SJSA1 (cell line): ENCODE measurements around the gene NARS2. TPM values are rescaled to one million over a fixed set of nuclear protein-coding genes. Genes with fewer than 3 reads are reported as not detected.
"Not testable (repeated sequence)": the region's sequence is repeated elsewhere in the genome, so short reads cannot be mapped to it uniquely, and the experiment has no call there.

Experiments
- DNase-seq, 2 experiments: peaks; one replicate each; pipeline ENCODE4 v3.0.0-alpha.2; 2015 to 2020; ENCODE audit warnings: low spot score in 2 of 2, low read depth in 1 of 2
- H3K27ac ChIP-seq: fragments of 250-450 bp; sonication (Bioruptor Pico); 2 replicates; pipeline ENCODE4 v1.5.1; 2020; ENCODE audit warnings: mild to moderate bottlenecking, moderate library complexity
- H3K27me3 ChIP-seq: fragments of 250-450 bp; sonication (Bioruptor Pico); replicated peaks from 2 replicates; pipeline ENCODE4 v1.5.1; 2020; ENCODE audit warnings: mild to moderate bottlenecking, moderate library complexity
- H3K36me3 ChIP-seq: fragments of 250-450 bp; sonication (Bioruptor Pico); 2 replicates; pipeline ENCODE4 v1.5.1; 2020; ENCODE audit warnings: mild to moderate bottlenecking
- H3K4me1 ChIP-seq: fragments of 250-450 bp; sonication (Bioruptor Pico); replicated peaks from 2 replicates; pipeline ENCODE4 v1.6.1; 2021; ENCODE audit warnings: mild to moderate bottlenecking
- H3K4me3 ChIP-seq: fragments of 250-450 bp; sonication (Bioruptor Pico); 2 replicates; pipeline ENCODE4 v1.5.1; 2020; ENCODE audit warnings: mild to moderate bottlenecking
- H3K9me3 ChIP-seq: fragments of 250-450 bp; sonication (Bioruptor Pico); replicated peaks from 2 replicates; pipeline ENCODE4 v1.5.1; 2020; ENCODE audit warnings: mild to moderate bottlenecking
- total RNA-seq: library from RNA; depleted of rRNA; stranded (reverse); fragments of >200 nt; shearing (Covaris generic); gene quantifications from 2 replicates; pipeline ENCODE4 v1.2.3, GENCODE V29; 2014

NARS2 gene
- total RNA-seq, 1 experiment from 2014 or later, result 20.8 TPM

- Histone ChIP-seq H3K36me3 (no peaks in the 10 kb centered on the region), H3K27ac (no peak overlapping the region), H3K4me1 (no peaks in the 10 kb centered on the region), H3K4me3 (no peak overlapping the region), H3K27me3 (no peaks in the 10 kb centered on the region), H3K9me3 (no peaks in the 10 kb centered on the region)
- DNase-seq, result no peak
Observed at GRCh38 chr11:78514922-78515502, 59.7 kb downstream of the NARS2 start.

DNA sequence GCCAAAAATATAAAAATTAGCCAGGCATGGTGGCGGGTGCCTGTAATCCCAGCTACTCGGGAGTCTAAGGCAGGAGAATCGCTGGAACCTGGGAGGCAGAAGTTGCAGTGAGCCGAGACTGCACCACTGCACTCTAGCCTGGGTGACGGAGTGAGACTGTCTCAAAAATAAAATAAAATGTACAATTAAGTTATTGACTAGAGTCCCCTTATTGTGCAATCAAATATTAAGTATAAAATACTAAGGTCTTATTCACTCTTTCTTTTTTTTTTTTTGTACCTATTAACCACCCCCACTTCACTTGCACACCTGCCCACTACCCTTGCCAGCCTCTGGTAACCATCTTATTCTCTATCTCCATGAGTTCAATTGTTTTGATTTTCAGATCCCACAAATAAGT lies 61.6 kb downstream of the NARS2 start:
- not testable (repeated sequence) for H3K4me3 ChIP-seq, H3K36me3 ChIP-seq, DNase-seq, H3K4me1 ChIP-seq, H3K9me3 ChIP-seq, H3K27me3 ChIP-seq, H3K27ac ChIP-seq

DNA sequence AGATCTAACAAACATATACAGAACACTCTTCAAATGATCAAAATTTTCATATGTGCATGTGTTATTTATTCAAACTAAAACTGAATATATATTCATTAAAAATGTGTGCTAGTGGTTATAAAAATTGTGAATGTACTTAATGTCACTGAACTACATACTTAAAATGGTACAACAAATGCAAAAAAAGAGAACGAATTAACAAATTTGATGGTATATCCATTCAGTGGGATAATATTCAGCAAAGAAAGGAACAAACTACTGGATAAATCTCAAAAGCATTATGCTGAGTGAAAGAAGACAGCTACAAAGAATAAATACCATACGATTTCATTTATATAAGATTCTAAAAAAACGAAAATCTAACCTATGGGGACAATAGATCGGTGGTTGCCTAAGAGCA lies 64.1 kb downstream of the NARS2 start:
- Histone ChIP-seq H3K36me3 (no peaks in the 10 kb centered on the region), H3K9me3 (no peaks in the 10 kb centered on the region), H3K4me3 (no peak overlapping the region), H3K27ac (no peak overlapping the region), H3K27me3 (no peaks in the 10 kb centered on the region), H3K4me1 (no peaks in the 10 kb centered on the region)
- no peak for DNase-seq

DNA sequence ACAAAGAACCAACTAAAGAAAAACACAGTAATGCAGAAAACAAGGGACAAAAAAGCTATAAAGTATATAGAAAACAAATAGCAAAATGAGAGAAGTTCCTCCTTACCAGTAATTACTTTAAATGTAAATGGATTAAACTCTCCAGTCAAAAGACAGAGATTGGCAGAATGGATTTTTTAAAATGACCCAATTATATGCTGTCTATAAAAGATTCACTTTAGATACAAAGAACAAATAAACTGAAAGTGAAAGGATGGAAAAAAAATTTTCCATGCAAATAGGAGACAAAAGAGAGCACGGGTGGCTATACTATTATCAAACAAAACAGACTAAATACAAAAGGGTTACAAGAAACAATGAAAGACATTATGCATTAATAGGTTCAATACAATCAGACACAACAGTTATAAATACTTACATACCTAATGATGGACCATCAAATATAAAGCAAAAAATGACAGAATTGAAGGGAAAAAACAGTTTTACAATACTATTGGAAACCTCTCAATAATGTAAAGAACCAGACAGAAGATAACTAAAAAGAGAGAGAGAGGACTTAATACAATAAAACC lies 64.6 kb downstream of the NARS2 start:
- H3K4me1 ChIP-seq, result no peaks in the 10 kb centered on the region
- H3K9me3 ChIP-seq, result no peaks in the 10 kb centered on the region
- no peaks in the 10 kb centered on the region for H3K36me3 ChIP-seq
- DNase-seq, result no peak
- no peaks in the 10 kb centered on the region for H3K27me3 ChIP-seq
- H3K4me3 ChIP-seq, result no peak overlapping the region
- H3K27ac ChIP-seq, result no peak overlapping the region

DNA sequence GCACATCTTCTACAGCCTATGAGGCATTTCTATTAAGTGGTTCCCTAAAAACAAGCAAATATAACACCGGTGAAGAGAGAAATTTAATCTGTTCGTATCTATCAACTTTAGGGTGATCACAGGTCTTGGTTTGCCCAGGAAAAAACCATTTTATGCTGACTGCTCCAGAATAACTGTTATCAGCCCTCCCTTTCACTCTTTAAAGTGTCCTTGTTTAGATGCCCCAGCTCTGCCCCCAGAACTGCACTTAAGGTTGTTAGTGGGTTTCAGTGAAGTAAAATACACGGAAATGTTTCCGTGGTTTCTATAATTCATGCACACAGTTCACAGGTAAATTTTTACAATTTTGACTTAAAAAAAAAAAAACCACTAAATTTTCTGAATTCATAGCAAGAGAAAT lies 70.0 kb downstream of the NARS2 start:
- Histone ChIP-seq H3K27ac (no peak overlapping the region), H3K27me3 (no peaks in the 10 kb centered on the region), H3K9me3 (no peaks in the 10 kb centered on the region), H3K4me3 (no peak overlapping the region), H3K4me1 (no peaks in the 10 kb centered on the region), H3K36me3 (no peaks in the 10 kb centered on the region)
- no peak for DNase-seq

DNA sequence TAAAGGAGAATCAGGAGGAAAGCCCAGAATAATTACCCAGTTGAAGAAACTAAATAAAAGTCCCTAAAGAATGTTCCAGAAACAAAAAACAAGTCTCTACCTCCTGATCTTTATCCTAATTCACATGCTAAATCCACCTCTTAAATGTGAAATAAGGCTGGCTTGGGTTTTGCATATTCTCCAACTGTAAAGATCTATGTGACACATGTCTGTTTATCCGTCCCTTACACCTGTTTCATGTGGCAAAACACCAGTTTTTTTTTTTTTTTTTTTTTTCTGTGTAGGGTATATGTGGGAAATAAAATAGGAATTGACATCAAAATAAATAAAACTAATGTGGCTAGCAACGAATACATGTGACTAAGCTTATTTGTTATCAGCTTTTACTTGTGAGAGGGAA lies 70.5 kb downstream of the NARS2 start:
- Histone ChIP-seq H3K4me1 (no peaks in the 10 kb centered on the region), H3K4me3 (no peak overlapping the region), H3K9me3 (no peaks in the 10 kb centered on the region), H3K36me3 (no peaks in the 10 kb centered on the region), H3K27ac (no peak overlapping the region), H3K27me3 (no peaks in the 10 kb centered on the region)
- DNase-seq, result no peak

DNA sequence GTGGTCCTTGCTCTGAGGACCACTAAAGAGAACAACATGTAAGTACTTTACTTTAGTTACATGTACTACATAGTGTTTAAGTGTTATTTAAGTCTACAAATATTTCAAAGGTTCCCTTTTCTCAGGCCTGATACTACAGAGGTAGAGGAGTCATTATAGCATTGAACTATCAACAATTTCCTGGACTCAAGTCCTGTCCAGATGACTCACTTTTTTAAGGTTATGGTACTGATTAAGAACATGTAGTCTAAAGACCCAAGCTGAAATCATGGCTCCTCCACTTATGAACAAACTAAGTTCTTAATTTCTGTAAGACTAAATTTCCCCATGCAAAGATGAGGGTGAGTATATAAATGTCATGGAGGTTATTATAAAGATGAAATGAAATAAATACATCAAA lies 74.7 kb downstream of the NARS2 start:
- no peak for DNase-seq
- Histone ChIP-seq H3K4me1 (no peaks in the 10 kb centered on the region), H3K36me3 (no peaks in the 10 kb centered on the region), H3K9me3 (no peaks in the 10 kb centered on the region), H3K27ac (no peak overlapping the region), H3K27me3 (no peaks in the 10 kb centered on the region), H3K4me3 (no peak overlapping the region)

- H3K27ac ChIP-seq, result no peak overlapping the region
- no peaks in the 10 kb centered on the region for H3K27me3 ChIP-seq
- H3K4me3 ChIP-seq, result no peak overlapping the region
- no peaks in the 10 kb centered on the region for H3K4me1 ChIP-seq
- no peaks in the 10 kb centered on the region for H3K36me3 ChIP-seq
- H3K9me3 ChIP-seq, result no peaks in the 10 kb centered on the region
- DNase-seq, result no peak
Observed at GRCh38 chr11:78497293-78497692, 77.4 kb downstream of the NARS2 start.

- Histone ChIP-seq H3K4me1 (no peaks in the 10 kb centered on the region), H3K27me3 (no peaks in the 10 kb centered on the region)
- DNase-seq, result no peak
Observed at GRCh38 chr11:78493413-78493975, 81.2 kb downstream of the NARS2 start.

GRCh38 chr11:78492973-78493372 lies 81.7 kb downstream of the NARS2 start:
- Histone ChIP-seq H3K27me3 (no peaks in the 10 kb centered on the region), H3K4me1 (no peaks in the 10 kb centered on the region)

More at GRCh38 chr11:78493413-78493975, 81.2 kb downstream of the NARS2 start:
- no peaks in the 10 kb centered on the region for H3K36me3 ChIP-seq
- H3K9me3 ChIP-seq, result no peaks in the 10 kb centered on the region
- no peak overlapping the region for H3K27ac ChIP-seq
- no peak overlapping the region for H3K4me3 ChIP-seq

GRCh38 chr11:78489184-78489583 lies 85.5 kb downstream of the NARS2 start:
- H3K9me3 ChIP-seq, result no peaks in the 10 kb centered on the region
- H3K4me1 ChIP-seq, result no peaks in the 10 kb centered on the region
- no peak for DNase-seq
- H3K36me3 ChIP-seq, result no peaks in the 10 kb centered on the region
- H3K4me3 ChIP-seq, result no peak overlapping the region
- no peak overlapping the region for H3K27ac ChIP-seq
- no peaks in the 10 kb centered on the region for H3K27me3 ChIP-seq

More at GRCh38 chr11:78492973-78493372, 81.7 kb downstream of the NARS2 start:
- Histone ChIP-seq H3K36me3 (no peaks in the 10 kb centered on the region), H3K9me3 (no peaks in the 10 kb centered on the region), H3K27ac (no peak overlapping the region), H3K4me3 (no peak overlapping the region)
- DNase-seq, result no peak

- Histone ChIP-seq H3K9me3 (no peaks in the 10 kb centered on the region), H3K36me3 (no peaks in the 10 kb centered on the region), H3K27ac (no peak overlapping the region), H3K4me1 (no peaks in the 10 kb centered on the region), H3K4me3 (no peak overlapping the region), H3K27me3 (no peaks in the 10 kb centered on the region)
- DNase-seq, result no peak
Observed at GRCh38 chr11:78478536-78478935, 96.1 kb downstream of the NARS2 start.

DNA sequence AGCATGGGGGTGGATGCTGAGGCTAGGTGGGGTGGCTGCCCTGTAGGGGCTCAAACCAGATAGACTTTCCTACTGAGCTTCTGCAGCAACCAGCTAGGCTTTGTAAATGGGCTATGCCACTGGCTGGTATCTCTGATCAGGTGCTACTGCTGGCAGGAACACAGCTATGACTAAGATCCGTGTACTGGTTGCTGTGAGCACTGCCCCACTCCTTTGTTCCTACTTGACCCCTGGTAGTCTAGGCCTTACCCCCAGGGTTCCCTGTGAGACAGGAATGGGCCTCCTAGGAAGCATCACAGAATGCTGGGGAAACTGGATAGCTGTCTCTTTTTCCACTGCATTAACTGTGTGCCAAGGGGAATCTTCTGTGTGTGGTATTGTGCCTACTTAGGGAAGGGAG lies 98.6 kb downstream of the NARS2 start:
- Histone ChIP-seq H3K4me1 (no peaks in the 10 kb centered on the region), H3K36me3 (no peaks in the 10 kb centered on the region), H3K4me3 (no peak overlapping the region), H3K9me3 (no peaks in the 10 kb centered on the region), H3K27ac (no peak overlapping the region), H3K27me3 (no peaks in the 10 kb centered on the region)
- DNase-seq, result no peak

- DNase-seq, result no peak
- Histone ChIP-seq H3K9me3 (no peaks in the 10 kb centered on the region), H3K27ac (no peak overlapping the region), H3K4me1 (no peaks in the 10 kb centered on the region), H3K27me3 (no peaks in the 10 kb centered on the region), H3K4me3 (no peak overlapping the region), H3K36me3 (no peaks in the 10 kb centered on the region)
Observed at GRCh38 chr11:78474451-78474850, 100.2 kb downstream of the NARS2 start.

- H3K36me3 ChIP-seq, result no peaks in the 10 kb centered on the region
- H3K4me1 ChIP-seq, result no peaks in the 10 kb centered on the region
- DNase-seq, result no peak
- no peak overlapping the region for H3K4me3 ChIP-seq
- H3K27me3 ChIP-seq, result no peaks in the 10 kb centered on the region
- H3K27ac ChIP-seq, result no peak overlapping the region
- no peaks in the 10 kb centered on the region for H3K9me3 ChIP-seq
Observed at GRCh38 chr11:78472905-78473304, 101.8 kb downstream of the NARS2 start.
